ENCODE results near the gene PHGDH.
A peak's percentile ranks its signal among the peaks of the same experiment; 100 is the strongest.

Gene PHGDH

GRCh38 chr1:119712342-119713038, 756 bp downstream of the PHGDH start:
- peak; percentile 50 for DNase-seq (ENCODE audit: low read depth)
- TF ChIP-seq CTCF (IDR thresholded peaks at IDR 0.05; ENCODE audit: insufficient read depth, low read depth, low read length, missing control alignments), result no peak
- peak overlapping the region; percentile 63 for H3K4me3 ChIP-seq (ENCODE audit: low read depth, low read length)

GRCh38 chr1:119713039-119713748, 1.5 kb downstream of the PHGDH start:
- DNase-seq (ENCODE audit: low read depth), result no peak
- H3K4me3 ChIP-seq (ENCODE audit: low read depth, low read length), result no peak overlapping the region
- no peak for TF ChIP-seq CTCF (IDR thresholded peaks at IDR 0.05; ENCODE audit: insufficient read depth, low read depth, low read length, missing control alignments)

- TF ChIP-seq CTCF (IDR thresholded peaks at IDR 0.05; ENCODE audit: insufficient read depth, low read depth, low read length, missing control alignments), result no peak
- H3K4me3 ChIP-seq (ENCODE audit: low read depth, low read length), result no peak overlapping the region
- DNase-seq (ENCODE audit: low read depth), result no peak
Measured at GRCh38 chr1:119713749-119714456, 2.2 kb downstream of the PHGDH start.

GRCh38 chr1:119714583-119714982, 2.8 kb downstream of the PHGDH start:
- no peak for DNase-seq (ENCODE audit: low read depth)
- no peak overlapping the region for H3K4me3 ChIP-seq (ENCODE audit: low read depth, low read length)
- TF ChIP-seq CTCF (IDR thresholded peaks at IDR 0.05; ENCODE audit: insufficient read depth, low read depth, low read length, missing control alignments), result no peak

GRCh38 chr1:119715542-119715941, 3.8 kb downstream of the PHGDH start:
- no peak overlapping the region for H3K4me3 ChIP-seq (ENCODE audit: low read depth, low read length)
- no peak for DNase-seq (ENCODE audit: low read depth)
- no peak for TF ChIP-seq CTCF (IDR thresholded peaks at IDR 0.05; ENCODE audit: insufficient read depth, low read depth, low read length, missing control alignments)

- no peak for TF ChIP-seq CTCF (IDR thresholded peaks at IDR 0.05; ENCODE audit: insufficient read depth, low read depth, low read length, missing control alignments)
- DNase-seq (ENCODE audit: low read depth), result no peak
- H3K4me3 ChIP-seq (ENCODE audit: low read depth, low read length), result no peak overlapping the region
Measured at GRCh38 chr1:119718409-119718808, 6.7 kb downstream of the PHGDH start.

Measured in GM12865 (cell line).